Stimulated activated CD4-positive, alpha-beta T cell treated with anti-CD3 and anti-CD28 coated beads, Interleukin-12 subunit alpha, Interleukin-12 subunit beta, amount 100 ng/mL, for 4 hours (primary cell): ENCODE data around the gene RWDD1.

Source experiments
- DNase-seq: peaks from one replicate; pipeline ENCODE4 v3.0.0-alpha.2; 2020

Gene RWDD1

DNA sequence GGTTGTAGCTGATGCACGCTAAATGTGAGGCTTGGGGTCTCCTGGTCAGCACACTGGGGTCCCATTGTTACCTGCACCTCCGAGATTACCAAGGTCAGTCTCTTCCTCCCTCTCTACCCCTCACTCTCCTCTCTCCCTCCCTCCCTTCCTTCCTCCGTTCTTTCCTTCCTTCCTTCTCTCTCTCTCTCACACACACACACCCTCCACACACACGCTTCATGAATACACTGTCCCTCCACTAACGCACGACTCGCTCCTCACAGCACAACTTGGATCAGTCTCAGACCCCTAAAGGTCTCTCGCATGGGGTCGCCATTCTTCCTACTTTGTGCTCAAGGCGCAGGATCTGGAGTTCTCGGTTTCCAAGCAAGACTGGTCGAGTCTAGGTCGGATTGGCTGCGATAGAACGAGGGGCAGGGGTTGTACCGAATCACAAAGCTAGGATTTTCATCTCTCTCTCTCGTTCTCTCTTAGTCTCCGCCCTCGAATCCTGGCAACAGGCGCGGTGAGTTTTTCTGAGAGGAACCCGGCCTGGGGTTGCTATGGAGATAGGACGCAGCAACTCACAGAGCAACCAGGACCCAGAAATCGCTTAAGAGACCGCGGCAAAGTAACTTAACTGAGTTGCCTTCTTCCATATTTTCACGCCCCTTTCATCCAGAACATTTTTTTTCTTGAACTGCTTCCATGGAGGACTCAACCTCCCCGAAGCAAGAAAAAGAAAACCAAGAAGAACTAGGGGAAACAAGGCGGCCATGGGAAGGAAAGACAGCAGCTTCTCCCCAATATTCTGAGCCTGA lies 44.8 kb downstream of the RWDD1 start, which contains the start of gene RSPH4A:
Gene RSPH4A, plus strand, starts transcription at position 543 of the 800 bp plus-strand sequence. Its CDS starts 145 bp downstream, at position 688.
- DNase-seq: peak; percentile 42

DNA sequence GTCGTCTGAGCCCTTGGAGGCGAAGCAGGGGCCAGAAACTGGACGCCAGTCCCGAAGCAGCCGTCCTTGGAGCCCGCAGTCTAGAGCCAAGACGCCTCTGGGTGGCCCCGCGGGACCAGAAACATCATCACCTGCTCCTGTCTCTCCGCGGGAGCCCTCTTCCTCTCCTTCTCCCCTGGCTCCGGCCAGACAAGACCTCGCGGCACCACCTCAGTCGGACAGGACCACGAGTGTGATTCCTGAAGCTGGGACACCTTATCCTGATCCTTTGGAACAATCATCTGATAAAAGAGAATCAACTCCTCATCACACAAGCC lies 45.4 kb downstream of the RWDD1 start:
- DNase-seq: no peak

DNA sequence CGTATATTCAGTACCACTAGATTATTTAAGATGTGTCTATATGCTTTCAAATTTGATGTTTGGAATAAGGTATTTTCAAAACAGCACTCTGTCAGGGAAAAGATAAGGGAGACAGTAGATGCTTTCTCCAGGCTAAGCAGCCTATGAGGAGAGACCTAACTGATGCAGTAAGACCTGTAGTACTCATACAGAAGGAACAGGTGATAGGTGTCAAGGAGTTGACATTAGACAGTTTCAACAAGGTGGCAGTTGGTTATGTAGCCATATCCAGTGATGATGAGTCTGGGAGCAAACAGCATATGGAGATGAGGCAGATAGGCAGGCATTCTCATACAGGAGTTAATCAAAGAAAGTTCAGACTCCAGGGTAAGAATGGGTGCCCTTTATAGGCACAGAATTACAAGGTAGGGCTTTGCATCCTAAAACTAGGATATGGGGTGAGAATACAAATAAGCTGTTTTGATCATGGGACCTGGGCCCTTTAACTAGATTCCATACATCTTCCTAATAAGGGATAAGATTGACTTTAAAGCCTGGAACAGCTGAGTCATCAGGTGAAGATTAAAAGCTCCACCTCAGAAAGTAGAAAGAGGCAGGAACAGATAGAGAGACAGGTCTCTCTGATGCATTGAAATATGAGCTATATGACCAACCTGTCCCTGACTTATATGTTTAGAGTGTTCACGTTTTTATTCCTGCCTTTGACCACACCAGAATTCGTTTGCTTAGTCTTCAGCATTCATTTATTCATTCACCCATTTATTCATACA lies 52.9 kb downstream of the RWDD1 start:
- DNase-seq: no peak

DNA sequence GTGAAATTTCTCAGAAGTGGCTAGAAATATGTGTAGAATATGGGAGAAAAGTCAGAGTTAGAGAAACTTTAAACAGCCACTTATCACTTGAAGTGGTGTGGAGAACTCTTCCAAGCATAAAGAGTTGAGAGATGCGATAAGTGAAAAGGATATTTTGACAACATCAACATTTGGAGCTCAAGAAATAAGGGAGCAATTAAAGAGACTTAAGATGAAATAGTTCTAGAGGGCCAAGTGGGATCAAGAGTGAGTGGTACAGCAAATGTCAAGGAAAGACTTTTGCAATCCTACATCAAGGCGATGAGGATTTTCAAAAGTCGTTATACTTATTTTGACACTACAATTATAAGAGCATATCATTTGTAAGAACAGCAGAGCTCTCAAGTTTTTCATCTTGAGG lies 54.6 kb downstream of the RWDD1 start:
- no peak for DNase-seq

DNA sequence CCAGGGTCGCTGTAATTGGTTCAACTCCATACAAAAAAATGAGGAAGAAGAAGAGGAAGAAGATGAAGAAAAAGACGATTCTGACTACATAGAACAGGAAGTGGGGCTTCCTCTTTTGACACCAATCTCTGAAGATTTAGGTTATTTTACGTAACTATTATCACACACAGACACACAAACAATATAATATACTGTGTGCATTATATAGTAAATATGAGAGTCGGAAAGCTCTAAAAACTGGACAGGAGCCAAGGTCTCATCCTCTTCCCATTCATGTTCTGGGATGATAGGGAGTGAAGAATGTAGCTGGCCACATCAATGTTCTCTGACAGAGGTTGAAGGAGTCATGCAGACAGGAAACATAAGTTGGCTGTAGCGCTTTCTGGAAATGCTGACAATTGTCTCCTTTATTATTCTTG lies 58.3 kb downstream of the RWDD1 start:
- DNase-seq: no peak

DNA sequence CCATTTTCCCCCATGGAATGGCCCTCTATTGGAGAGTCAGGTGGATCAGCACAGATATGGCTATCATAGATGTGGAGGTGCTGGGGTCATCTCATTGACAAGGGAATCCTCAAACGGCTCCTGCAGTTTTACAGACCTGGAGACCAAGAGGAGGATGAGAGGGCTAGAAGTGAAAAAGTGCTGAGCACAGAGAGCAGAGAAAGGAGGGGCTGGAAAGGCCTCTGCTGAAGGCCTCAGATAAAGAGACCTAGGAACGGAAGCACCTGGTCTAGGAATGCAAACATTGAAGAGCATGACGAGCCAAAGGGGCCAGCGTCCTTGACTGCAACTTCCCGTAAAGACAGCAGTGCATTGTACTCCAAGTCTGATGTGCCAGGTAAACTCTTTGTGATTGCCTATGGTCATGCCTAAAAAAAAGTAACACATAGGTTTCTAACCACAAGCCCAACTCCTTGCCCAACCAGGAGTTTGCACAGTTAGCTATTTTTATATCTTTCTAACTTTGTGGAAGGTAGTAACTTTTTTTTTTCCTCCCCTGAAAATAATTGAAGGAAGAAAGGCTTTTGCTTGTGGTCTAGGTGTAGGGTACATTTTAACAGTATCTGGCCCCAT lies 60.2 kb downstream of the RWDD1 start:
- no peak for DNase-seq

DNA sequence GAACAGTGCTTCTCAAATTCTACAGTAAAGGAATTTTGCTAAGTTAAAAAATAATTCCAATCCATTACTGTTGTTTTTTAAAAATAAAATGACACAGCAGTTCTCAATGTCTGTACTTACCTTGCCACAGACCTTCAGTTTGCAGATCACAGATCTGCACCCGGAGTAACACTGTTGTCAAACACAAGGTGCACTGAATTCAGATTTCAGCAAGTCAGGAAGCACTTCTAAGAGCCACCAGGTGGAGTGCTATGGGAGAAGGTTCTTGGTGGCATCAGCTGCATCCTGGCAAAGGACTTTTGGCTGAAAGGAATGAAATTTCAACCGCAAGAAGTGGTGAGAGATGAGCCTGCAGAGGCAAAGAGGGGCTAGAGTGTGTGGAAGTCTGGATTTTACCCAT lies 62.4 kb downstream of the RWDD1 start:
- no peak for DNase-seq
